Mesendoderm (in vitro differentiated cells): ENCODE results near the gene SLC38A11.
"Not testable (repeated sequence)": the region's sequence is repeated elsewhere in the genome, so short reads cannot be mapped to it uniquely, and the experiment has no call there.

Experiments used
- DNase-seq: peaks from one replicate; pipeline ENCODE4 v3.0.0; 2013
- H2AK5ac ChIP-seq: 2 replicates; pipeline ENCODE4 v1.6.1; 2013; ENCODE audit warnings: low read length, inconsistent platforms
- H2BK120ac ChIP-seq: 2 replicates; pipeline ENCODE4 v1.6.1; 2013; ENCODE audit warnings: low read depth, mild to moderate bottlenecking, low read length, moderate library complexity, mixed read lengths
- H2BK15ac ChIP-seq: replicated peaks from 2 replicates; pipeline ENCODE4 v1.6.1; 2013; ENCODE audit warnings: low read depth, mild to moderate bottlenecking, moderate library complexity
- H2BK5ac ChIP-seq: 2 replicates; pipeline ENCODE4 v1.6.1; 2013; ENCODE audit warnings: low read length, inconsistent platforms
- H3K18ac ChIP-seq: 2 replicates; pipeline ENCODE4 v1.6.1; 2013; ENCODE audit warnings: mild to moderate bottlenecking, low read length, mixed read lengths
- H3K23ac ChIP-seq: one replicate; pipeline ENCODE4 v1.6.1; 2013; ENCODE audit warnings: low read length
- H3K27ac ChIP-seq: 2 replicates; pipeline ENCODE4 v1.5.1; 2013; ENCODE audit warnings: low read depth, mild to moderate bottlenecking, inconsistent platforms, low read length, moderate library complexity
- H3K27me3 ChIP-seq: 2 replicates; pipeline ENCODE4 v1.6.1; 2013; ENCODE audit warnings: low read length, control low read depth, mild to moderate bottlenecking, inconsistent platforms; ENCODE audit not compliant: insufficient read depth, poor library complexity
- H3K36me3 ChIP-seq: 2 replicates; pipeline ENCODE4 v1.6.1; 2013; ENCODE audit warnings: low read length, inconsistent platforms; ENCODE audit not compliant: control insufficient read depth, insufficient read depth
- H3K4ac ChIP-seq: one replicate; pipeline ENCODE4 v1.6.1; 2013; ENCODE audit warnings: low read depth, mild to moderate bottlenecking, low read length, moderate library complexity
- H3K4me1 ChIP-seq: 2 replicates; pipeline ENCODE4 v1.6.1; 2013; ENCODE audit warnings: low read depth, low read length, inconsistent platforms; ENCODE audit not compliant: control insufficient read depth
- H3K4me2 ChIP-seq: 2 replicates; pipeline ENCODE4 v1.6.1; 2013; ENCODE audit warnings: low read length
- H3K4me3 ChIP-seq: 2 replicates; pipeline ENCODE4 v1.5.1; 2013; ENCODE audit warnings: mild to moderate bottlenecking, low read length
- H3K56ac ChIP-seq: one replicate; pipeline ENCODE4 v1.6.1; 2013; ENCODE audit warnings: low read length
- H3K79me1 ChIP-seq: 2 replicates; pipeline ENCODE4 v1.6.1; 2013; ENCODE audit warnings: low read length, inconsistent platforms
- H3K79me2 ChIP-seq: 2 replicates; pipeline ENCODE4 v1.6.1; 2013; ENCODE audit warnings: mild to moderate bottlenecking, low read length; ENCODE audit not compliant: control insufficient read depth, insufficient read depth
- H3K9ac ChIP-seq: 2 replicates; pipeline ENCODE4 v1.6.1; 2013; ENCODE audit warnings: low read length, inconsistent platforms
- H4K5ac ChIP-seq: one replicate; pipeline ENCODE4 v1.6.1; 2013; ENCODE audit warnings: low read length
- H4K8ac ChIP-seq: one replicate; pipeline ENCODE4 v1.6.1; 2013; ENCODE audit warnings: low read depth, mild to moderate bottlenecking, control low read depth, low read length, moderate library complexity
- WGBS: extraction: QIAGEN DNeasy Blood & Tissue Kit; methylation state at CpG from one replicate; pipeline ENCODE4 v1.1.7; 2013; ENCODE audit warnings: low lambda C conversion rate, missing lambda C conversion rate; ENCODE audit not compliant: insufficient coverage; ENCODE audit errors: extremely low coverage; 5-methylcytosine and 5-hydroxymethylcytosine counted together

The SLC38A11 gene

DNA sequence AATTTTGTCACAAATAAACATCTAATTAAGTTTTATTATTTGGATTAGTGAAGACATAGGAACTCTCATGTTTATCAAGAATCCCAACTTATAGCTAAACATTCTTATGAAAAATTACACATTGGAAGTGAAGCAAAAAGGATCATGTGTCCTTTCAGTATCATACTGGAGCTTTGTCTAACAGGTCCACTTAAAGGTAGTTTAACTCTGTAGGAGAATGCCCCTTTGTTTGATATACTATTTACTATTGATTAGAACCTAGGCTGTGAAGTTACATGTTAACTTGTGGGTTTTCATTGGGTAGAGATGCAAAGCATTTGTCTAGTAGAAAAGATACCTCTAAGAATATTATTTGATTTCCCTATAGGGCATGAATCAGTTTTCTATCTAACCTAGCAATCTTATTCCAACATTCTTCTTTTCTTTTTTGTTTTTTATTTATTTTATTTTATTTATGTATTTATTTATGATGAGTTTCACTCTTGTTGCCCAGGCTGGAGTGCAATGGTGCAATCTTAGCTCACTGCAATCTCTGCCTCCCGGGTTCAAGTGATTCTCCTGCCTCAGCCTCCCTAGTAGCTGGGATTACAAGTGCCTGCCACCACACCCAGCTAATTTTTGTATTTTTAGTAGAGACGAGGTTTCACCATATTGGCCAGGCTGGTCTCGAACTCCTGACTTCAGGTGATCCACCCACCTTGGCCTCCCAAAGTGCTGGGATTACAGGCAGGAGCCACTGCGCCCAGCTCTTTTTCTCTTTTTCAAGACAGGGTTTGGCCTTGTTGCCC, 95.2 kb downstream of the SLC38A11 start:
- not testable (repeated sequence) for H3K27ac ChIP-seq, DNase-seq, H3K27me3 ChIP-seq, H4K8ac ChIP-seq, H3K56ac ChIP-seq, H3K79me2 ChIP-seq, H3K36me3 ChIP-seq, H3K23ac ChIP-seq, H3K9ac ChIP-seq, H3K4me3 ChIP-seq, H3K4ac ChIP-seq, H3K79me1 ChIP-seq, H3K4me1 ChIP-seq, H2BK15ac ChIP-seq, H2BK5ac ChIP-seq, H4K5ac ChIP-seq, H2AK5ac ChIP-seq, H3K4me2 ChIP-seq, H2BK120ac ChIP-seq, H3K18ac ChIP-seq
- no CpG with 5 or more reads among the region's 4 CpGs for WGBS

DNA sequence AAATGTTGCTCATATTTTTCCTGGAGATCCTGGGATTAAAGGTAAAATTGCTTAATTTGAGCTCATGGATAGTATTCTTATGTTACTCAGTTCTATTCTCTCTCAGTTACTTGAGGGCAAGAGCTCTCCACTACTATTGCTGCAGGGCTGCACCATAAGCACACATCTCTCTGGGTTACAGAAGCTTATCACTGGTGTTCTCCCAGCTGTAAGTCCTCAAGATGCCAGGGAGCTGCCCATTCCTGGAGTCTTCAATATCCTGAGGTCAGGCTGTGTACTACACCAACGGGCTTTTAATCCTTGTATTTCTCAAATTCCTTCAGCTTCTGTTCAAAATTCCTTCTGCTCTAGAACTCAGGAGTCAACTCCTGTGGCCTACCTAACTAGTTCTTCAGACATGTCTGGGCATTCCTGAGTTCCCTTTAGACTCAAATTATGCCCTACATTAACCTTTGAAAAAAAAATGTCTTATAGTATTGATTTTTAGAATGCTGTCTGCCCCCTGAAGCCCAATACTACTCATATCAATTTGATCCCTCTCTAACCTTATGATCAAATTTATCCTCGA, 96.0 kb downstream of the SLC38A11 start:
- no peaks in the 10 kb centered on the region for H3K79me2 ChIP-seq
- H3K27ac ChIP-seq: no peak overlapping the region
- H4K5ac ChIP-seq: no peak overlapping the region
- no peak for DNase-seq
- no peak overlapping the region for H3K4ac ChIP-seq
- no peak overlapping the region for H2BK5ac ChIP-seq
- H3K4me3 ChIP-seq: no peak overlapping the region
- H2BK15ac ChIP-seq: no peak overlapping the region
- no CpG with 5 or more reads among the region's 2 CpGs for WGBS
- H3K56ac ChIP-seq: no peak overlapping the region
- H3K79me1 ChIP-seq: no peaks in the 10 kb centered on the region
- H3K4me2 ChIP-seq: no peak overlapping the region
- H3K9ac ChIP-seq: no peak overlapping the region
- no peaks in the 10 kb centered on the region for H3K27me3 ChIP-seq
- no peaks in the 10 kb centered on the region for H3K36me3 ChIP-seq
- H2AK5ac ChIP-seq: no peak overlapping the region
- no peak overlapping the region for H3K18ac ChIP-seq
- no peaks in the 10 kb centered on the region for H3K4me1 ChIP-seq
- H3K23ac ChIP-seq: no peak overlapping the region
- no peak overlapping the region for H2BK120ac ChIP-seq
- H4K8ac ChIP-seq: no peak overlapping the region

DNA sequence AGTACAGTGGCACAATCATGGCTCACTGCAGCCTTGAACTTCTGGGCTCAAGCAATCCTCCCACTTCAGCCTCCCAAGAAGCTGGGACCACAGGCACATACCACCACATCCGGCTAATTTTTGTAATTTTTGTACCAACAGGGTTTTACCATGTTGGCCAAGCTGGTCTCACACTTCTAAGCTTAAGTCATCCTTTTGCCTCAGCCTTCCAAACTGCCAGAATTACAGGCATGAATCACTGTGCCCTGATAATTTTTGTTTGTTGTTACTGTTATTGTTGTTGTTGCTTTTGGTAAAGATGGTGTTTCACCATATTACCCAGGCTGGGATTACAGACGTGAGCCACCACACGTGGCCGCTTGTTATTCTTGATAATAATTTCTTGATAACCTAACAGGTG, 103.2 kb downstream of the SLC38A11 start:
- H3K23ac ChIP-seq: no peak overlapping the region
- WGBS: no CpG with 5 or more reads among the region's 4 CpGs

DNA sequence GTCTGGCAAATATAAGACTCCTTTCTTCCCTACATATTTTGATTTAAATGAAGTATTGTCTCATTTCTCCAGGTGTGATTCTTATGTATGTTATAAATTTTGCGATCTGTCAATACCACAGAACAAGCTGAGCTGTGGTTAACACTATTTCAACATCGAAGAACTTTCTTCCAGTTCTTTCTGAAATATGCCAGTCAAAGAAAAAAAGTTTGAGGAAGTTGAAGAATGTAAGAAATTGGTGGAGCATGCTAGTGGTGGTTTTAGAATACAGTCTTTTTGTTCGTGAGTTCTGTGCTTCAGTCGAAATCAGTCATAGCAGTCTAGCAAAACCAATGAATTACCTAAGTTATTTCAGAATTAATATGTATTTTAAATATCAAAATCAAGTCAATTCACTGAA, 105.1 kb downstream of the SLC38A11 start:
- Histone ChIP-seq H3K27me3 (no peaks in the 10 kb centered on the region), H2BK5ac (no peak overlapping the region), H3K4ac (no peak overlapping the region), H4K8ac (no peak overlapping the region), H3K27ac (no peak overlapping the region), H3K79me1 (no peaks in the 10 kb centered on the region), H3K4me1 (no peaks in the 10 kb centered on the region), H4K5ac (no peak overlapping the region), H3K56ac (no peak overlapping the region), H2AK5ac (no peak overlapping the region), H3K79me2 (no peaks in the 10 kb centered on the region), H3K9ac (no peak overlapping the region), H3K23ac (no peak overlapping the region), H3K36me3 (no peaks in the 10 kb centered on the region), H2BK15ac (no peak overlapping the region), H3K18ac (no peak overlapping the region), H2BK120ac (no peak overlapping the region), H3K4me2 (no peak overlapping the region), H3K4me3 (no peak overlapping the region)
- no CpG with 5 or more reads among the region's 4 CpGs for WGBS
- DNase-seq: no peak

More for the DNA sequence above, 103.2 kb downstream of the SLC38A11 start:
- Histone ChIP-seq H4K8ac (no peak overlapping the region), H3K4me2 (no peak overlapping the region), H3K27me3 (no peaks in the 10 kb centered on the region), H3K4me3 (no peak overlapping the region), H3K4me1 (no peaks in the 10 kb centered on the region), H3K9ac (no peak overlapping the region), H3K4ac (no peak overlapping the region), H2AK5ac (no peak overlapping the region), H3K79me1 (no peaks in the 10 kb centered on the region), H3K36me3 (no peaks in the 10 kb centered on the region), H2BK5ac (no peak overlapping the region), H2BK15ac (no peak overlapping the region), H3K79me2 (no peaks in the 10 kb centered on the region), H3K18ac (no peak overlapping the region), H4K5ac (no peak overlapping the region), H2BK120ac (no peak overlapping the region), H3K56ac (no peak overlapping the region), H3K27ac (no peak overlapping the region)
- no peak for DNase-seq

DNA sequence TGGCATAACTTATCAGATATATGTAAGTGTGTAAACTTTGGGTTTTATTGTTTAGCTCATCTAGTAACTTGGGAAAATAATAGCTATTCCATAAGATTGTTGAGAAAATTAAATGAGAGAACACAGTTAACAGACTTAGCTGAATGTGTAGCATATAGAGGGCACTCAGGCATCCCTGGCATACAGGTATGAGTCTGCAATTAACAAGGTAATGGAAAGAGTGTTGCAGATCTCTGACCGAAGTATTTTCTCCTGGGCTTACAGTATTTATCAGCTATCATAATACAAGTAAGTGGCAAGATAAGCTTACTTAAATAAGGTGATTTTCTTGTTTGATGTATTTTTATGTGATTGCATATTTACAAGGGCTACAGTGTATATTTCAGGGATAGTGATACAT, 105.8 kb downstream of the SLC38A11 start:
- whole genome bisulfite sequencing: no CpG with 5 or more reads among the region's 1 CpG

More for the DNA sequence above, 105.8 kb downstream of the SLC38A11 start:
- no peak overlapping the region for H2BK5ac ChIP-seq
- no peak overlapping the region for H3K18ac ChIP-seq
- no peaks in the 10 kb centered on the region for H3K36me3 ChIP-seq
- no peak overlapping the region for H3K4me2 ChIP-seq
- H3K27me3 ChIP-seq: no peaks in the 10 kb centered on the region
- no peak overlapping the region for H2AK5ac ChIP-seq
- no peak overlapping the region for H3K4ac ChIP-seq
- no peak overlapping the region for H3K9ac ChIP-seq
- H3K4me3 ChIP-seq: no peak overlapping the region
- no peak overlapping the region for H3K56ac ChIP-seq
- H4K5ac ChIP-seq: no peak overlapping the region
- no peak for DNase-seq
- no peak overlapping the region for H2BK15ac ChIP-seq
- no peaks in the 10 kb centered on the region for H3K79me2 ChIP-seq
- no peaks in the 10 kb centered on the region for H3K4me1 ChIP-seq
- no peak overlapping the region for H4K8ac ChIP-seq
- H3K79me1 ChIP-seq: no peaks in the 10 kb centered on the region
- H3K23ac ChIP-seq: no peak overlapping the region
- H2BK120ac ChIP-seq: no peak overlapping the region
- no peak overlapping the region for H3K27ac ChIP-seq
